OCI-LY3 (cell line): ENCODE results near the gene ANKRD31.

Source experiments
- H2AFZ ChIP-seq: fragments of 200-600, 300-600 bp; shearing (Covaris generic); 2 replicates; pipeline ENCODE4 v1.6.0; 2014; ENCODE audit warnings: antibody characterized with exemption, low read depth, low read length
- H3K27ac ChIP-seq: fragments of 200-600, 300-600 bp; sonication (generic); 2 replicates; pipeline ENCODE4 v1.5.1; 2014; ENCODE audit warnings: mild to moderate bottlenecking, low read length, moderate library complexity, mixed read lengths
- H3K27me3 ChIP-seq: fragments of 200-600, 300-600 bp; sonication (generic); 2 replicates; pipeline ENCODE4 v1.6.1; 2014; ENCODE audit warnings: low read depth, low read length, mixed read lengths
- H3K36me3 ChIP-seq: fragments of 200-600, 300-600 bp; sonication (generic); replicated peaks from 2 replicates; pipeline ENCODE3; 2014; ENCODE audit warnings: low read depth, low read length, mixed read lengths
- H3K4me1 ChIP-seq: fragments of 300-600, 200-600 bp; sonication (generic); 2 replicates; pipeline ENCODE4 v1.6.1; 2014; ENCODE audit warnings: low read length, mixed read lengths
- H3K4me2 ChIP-seq: fragments of 200-600, 300-600 bp; sonication (generic); 2 replicates; pipeline ENCODE4 v1.6.1; 2014; ENCODE audit warnings: low read length, mixed read lengths
- H3K4me3 ChIP-seq: fragments of 300-600, 200-600 bp; sonication (generic); 2 replicates; pipeline ENCODE4 v1.5.1; 2014; ENCODE audit warnings: antibody characterized with exemption, mild to moderate bottlenecking, low read length, moderate library complexity
- H3K79me2 ChIP-seq: fragments of 300-600, 200-600 bp; shearing (Covaris generic); 2 replicates; pipeline ENCODE4 v1.6.1; 2014; ENCODE audit warnings: mild to moderate bottlenecking, low read length, mixed read lengths
- H3K9ac ChIP-seq: fragments of 300-600, 200-600 bp; shearing (Covaris generic); 2 replicates; pipeline ENCODE4 v1.6.0; 2014; ENCODE audit warnings: mild to moderate bottlenecking, low read length, moderate library complexity
- H3K9me3 ChIP-seq: fragments of 200-600, 300-600 bp; shearing (Covaris generic); 2 replicates; pipeline ENCODE4 v1.6.1; 2014; ENCODE audit warnings: low read length, mixed read lengths; ENCODE audit not compliant: insufficient read depth
- H4K20me1 ChIP-seq: fragments of 200-600, 300-600 bp; sonication (generic); 2 replicates; pipeline ENCODE4 v1.6.1; 2016; ENCODE audit warnings: low read length, mixed read lengths; ENCODE audit not compliant: insufficient read depth
- EZH2phosphoT487 ChIP-seq: fragments of 200-600 bp; shearing (Covaris generic); IDR thresholded peaks from 2 replicates; pipeline ENCODE4 v1.6.1; 2018; ENCODE audit warnings: antibody characterized with exemption, mixed run types, low read depth
- TF ChIP-seq, protein P1 (sequence below): fragments of 200-600, 300-600 bp; sonication (generic); IDR thresholded peaks from 2 replicates; pipeline ENCODE4 v1.5.1; 2014; ENCODE audit warnings: antibody characterized with exemption, low read length, low read depth

Gene ANKRD31

GRCh38 chr5:75091597-75091996 is 145.1 kb downstream of the ANKRD31 start:
- peaks cover 9% of the 10 kb centered on the region for H3K4me1 ChIP-seq
- H3K27me3 ChIP-seq = peaks cover 38% of the 10 kb centered on the region
- H4K20me1 ChIP-seq = no peaks in the 10 kb centered on the region
- no peak overlapping the region for H3K27ac ChIP-seq
- no peak overlapping the region for H3K9ac ChIP-seq
- no peak overlapping the region for H2AFZ ChIP-seq
- H3K36me3 ChIP-seq = no peaks in the 10 kb centered on the region
- H3K9me3 ChIP-seq = no peaks in the 10 kb centered on the region
- no peak overlapping the region for H3K4me3 ChIP-seq
- TF ChIP-seq EZH2phosphoT487 = no peak
- TF ChIP-seq, protein P1, sequence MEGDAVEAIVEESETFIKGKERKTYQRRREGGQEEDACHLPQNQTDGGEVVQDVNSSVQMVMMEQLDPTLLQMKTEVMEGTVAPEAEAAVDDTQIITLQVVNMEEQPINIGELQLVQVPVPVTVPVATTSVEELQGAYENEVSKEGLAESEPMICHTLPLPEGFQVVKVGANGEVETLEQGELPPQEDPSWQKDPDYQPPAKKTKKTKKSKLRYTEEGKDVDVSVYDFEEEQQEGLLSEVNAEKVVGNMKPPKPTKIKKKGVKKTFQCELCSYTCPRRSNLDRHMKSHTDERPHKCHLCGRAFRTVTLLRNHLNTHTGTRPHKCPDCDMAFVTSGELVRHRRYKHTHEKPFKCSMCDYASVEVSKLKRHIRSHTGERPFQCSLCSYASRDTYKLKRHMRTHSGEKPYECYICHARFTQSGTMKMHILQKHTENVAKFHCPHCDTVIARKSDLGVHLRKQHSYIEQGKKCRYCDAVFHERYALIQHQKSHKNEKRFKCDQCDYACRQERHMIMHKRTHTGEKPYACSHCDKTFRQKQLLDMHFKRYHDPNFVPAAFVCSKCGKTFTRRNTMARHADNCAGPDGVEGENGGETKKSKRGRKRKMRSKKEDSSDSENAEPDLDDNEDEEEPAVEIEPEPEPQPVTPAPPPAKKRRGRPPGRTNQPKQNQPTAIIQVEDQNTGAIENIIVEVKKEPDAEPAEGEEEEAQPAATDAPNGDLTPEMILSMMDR = no peak
- H3K4me2 ChIP-seq = no peak overlapping the region
- H3K79me2 ChIP-seq = no peaks in the 10 kb centered on the region

GRCh38 chr5:75089662-75090061 is 147.0 kb downstream of the ANKRD31 start:
- no peak overlapping the region for H2AFZ ChIP-seq
- no peak overlapping the region for H3K9ac ChIP-seq
- peaks cover 12% of the 10 kb centered on the region for H3K4me1 ChIP-seq
- no peak overlapping the region for H3K4me2 ChIP-seq
- TF ChIP-seq EZH2phosphoT487 = no peak
- TF ChIP-seq, protein P1 = no peak
- no peak overlapping the region for H3K27ac ChIP-seq
- no peak overlapping the region for H3K4me3 ChIP-seq
- H3K79me2 ChIP-seq = no peaks in the 10 kb centered on the region
- no peaks in the 10 kb centered on the region for H4K20me1 ChIP-seq
- peaks cover 46% of the 10 kb centered on the region for H3K27me3 ChIP-seq
- H3K9me3 ChIP-seq = no peaks in the 10 kb centered on the region
- H3K36me3 ChIP-seq = no peaks in the 10 kb centered on the region

GRCh38 chr5:75089137-75089536 is 147.5 kb downstream of the ANKRD31 start:
- Histone ChIP-seq H3K4me1 (peaks cover 12% of the 10 kb centered on the region), H3K4me3 (no peak overlapping the region), H3K27me3 (peaks cover 46% of the 10 kb centered on the region), H3K4me2 (no peak overlapping the region), H3K36me3 (no peaks in the 10 kb centered on the region), H3K27ac (no peak overlapping the region), H2AFZ (no peak overlapping the region), H3K79me2 (no peaks in the 10 kb centered on the region), H4K20me1 (no peaks in the 10 kb centered on the region), H3K9ac (no peak overlapping the region), H3K9me3 (no peaks in the 10 kb centered on the region)
- no peak for TF ChIP-seq EZH2phosphoT487
- TF ChIP-seq, protein P1 = no peak

- Histone ChIP-seq H3K4me2 (no peak overlapping the region), H3K36me3 (no peaks in the 10 kb centered on the region), H3K4me1 (peaks cover 12% of the 10 kb centered on the region), H3K27ac (no peak overlapping the region), H3K9ac (no peak overlapping the region), H3K9me3 (no peaks in the 10 kb centered on the region), H4K20me1 (no peaks in the 10 kb centered on the region), H3K79me2 (no peaks in the 10 kb centered on the region), H2AFZ (no peak overlapping the region), H3K27me3 (peaks cover 46% of the 10 kb centered on the region), H3K4me3 (no peak overlapping the region)
- TF ChIP-seq EZH2phosphoT487 = no peak
- TF ChIP-seq, protein P1 = no peak
Measured at GRCh38 chr5:75088648-75089047, 148.0 kb downstream of the ANKRD31 start.
